Stimulated activated CD8-positive, alpha-beta memory T cell treated with anti-CD3 and anti-CD28 coated beads, Interleukin-4, amount 100 ng/mL, for 4 hours (primary cell): ENCODE results near the gene BTN2A1.
"Not testable (repeated sequence)": the region's sequence is repeated elsewhere in the genome, so short reads cannot be mapped to it uniquely, and the experiment has no call there.

Source experiments
- DNase-seq, 2 donors: peaks; one replicate each; pipeline ENCODE4 v3.0.0-alpha.2; 2020; ENCODE audit warnings: low read depth in 2 of 2, low spot score in 1 of 2

Gene BTN2A1

DNA sequence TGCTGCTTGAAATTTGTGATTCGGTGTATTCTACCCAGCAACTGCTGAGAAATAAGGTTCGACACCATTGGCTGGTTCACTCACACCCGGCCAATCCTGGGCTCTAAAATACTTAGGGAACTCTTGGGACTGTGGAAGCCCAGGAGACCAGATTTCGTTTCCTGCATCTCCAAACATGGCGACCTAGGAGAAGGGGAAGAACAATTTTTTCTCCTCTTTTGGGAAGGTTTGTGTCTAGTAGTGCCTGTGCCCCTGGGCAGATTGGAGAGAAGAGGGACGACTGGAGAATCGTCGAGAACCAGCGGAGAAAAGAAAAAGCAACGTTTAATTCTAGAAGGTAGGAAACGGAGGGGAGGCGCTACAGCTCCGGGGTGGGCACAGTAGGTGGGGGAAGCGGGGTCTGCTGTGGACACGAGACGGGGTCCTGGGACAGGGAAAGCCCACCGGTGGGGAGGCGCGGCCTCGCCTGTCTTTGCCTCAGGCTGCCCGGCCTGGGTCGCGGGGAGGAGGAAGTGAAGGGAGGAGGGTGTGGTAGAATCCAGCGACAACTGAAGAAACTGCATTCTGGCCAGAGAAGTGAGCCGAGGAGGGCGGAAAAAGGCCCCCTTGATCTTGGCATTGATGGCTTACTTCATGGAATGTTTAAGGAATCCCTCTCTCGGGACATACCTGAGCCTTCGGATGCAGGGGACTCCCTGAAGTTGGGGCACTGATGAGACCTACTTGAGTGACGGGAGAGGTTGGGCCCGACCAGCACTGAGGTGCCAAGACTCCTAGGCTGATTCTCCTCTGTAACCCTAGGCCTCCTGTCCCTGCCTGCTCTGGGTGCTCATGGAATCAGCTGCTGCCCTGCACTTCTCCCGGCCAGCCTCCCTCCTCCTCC is at the start of gene BTN2A1:
Gene BTN2A1 (plus strand): TSS at position 150 of the 883 bp plus-strand sequence. CDS start 682 bp downstream, at position 832.
- peak; percentile 31 to 33 for DNase-seq

DNA sequence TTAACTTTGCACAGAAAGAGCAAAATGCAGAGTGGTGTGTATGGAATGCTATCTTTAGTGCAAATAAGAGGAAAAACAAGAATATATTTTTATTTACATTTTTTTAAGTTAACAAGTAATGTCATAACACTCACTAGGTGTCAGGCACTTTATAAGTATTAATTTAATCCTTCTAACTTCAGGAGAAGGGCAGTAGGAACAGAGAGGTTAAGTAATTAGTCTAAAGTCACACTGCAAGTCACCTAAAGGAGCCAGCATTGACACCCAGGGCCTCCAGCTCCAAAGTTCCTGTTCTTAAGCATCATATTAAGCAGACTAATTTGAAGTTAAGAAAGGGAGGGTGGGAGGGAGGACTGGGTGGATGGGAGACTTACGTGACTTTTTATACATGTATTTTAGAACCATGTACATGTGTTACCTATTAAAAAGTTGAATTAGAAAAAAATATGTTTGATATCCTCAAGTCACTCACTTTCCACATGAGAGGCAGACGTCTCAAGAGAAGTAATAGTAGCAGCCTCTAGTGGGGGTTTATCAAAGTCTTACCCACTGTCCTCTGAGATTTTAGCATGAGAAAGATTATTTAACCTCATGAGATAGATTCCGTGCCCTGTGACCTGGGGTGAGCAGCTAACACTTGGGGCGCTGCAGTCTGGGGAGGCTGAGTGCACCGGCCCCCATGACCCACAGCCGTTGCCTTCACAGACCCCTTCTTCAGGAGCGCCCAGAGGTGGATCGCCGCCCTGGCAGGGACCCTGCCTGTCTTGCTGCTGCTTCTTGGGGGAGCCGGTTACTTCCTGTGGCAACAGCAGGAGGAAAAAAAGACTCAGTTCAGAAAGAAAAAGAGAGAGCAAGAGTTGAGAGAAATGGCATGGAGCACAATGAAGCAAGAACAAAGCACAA is 48.7 kb upstream of the BTN2A1 start:
- no peak for DNase-seq

DNA sequence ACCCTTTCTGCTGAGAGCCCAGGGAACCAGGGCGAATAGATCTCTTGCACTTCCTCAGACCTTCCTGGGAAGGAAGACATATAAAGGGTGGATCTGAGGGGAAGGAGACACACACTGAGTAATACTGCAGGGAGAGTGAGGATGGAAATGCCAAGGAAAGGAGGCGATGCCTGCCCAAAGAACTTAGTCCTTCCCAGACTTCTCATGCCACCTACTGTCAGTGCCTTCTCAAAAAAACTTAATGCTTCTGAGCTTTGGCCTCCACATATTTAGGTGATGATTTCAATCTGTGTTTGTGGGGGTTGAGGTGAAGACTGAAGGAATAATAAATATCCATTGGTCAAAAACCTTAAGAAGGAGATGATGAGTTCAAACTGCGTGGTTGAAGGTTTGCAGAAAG is 46.0 kb upstream of the BTN2A1 start:
- DNase-seq = no peak

GRCh38 chr6:26412228-26412627 is 45.5 kb upstream of the BTN2A1 start:
- DNase-seq = no peak

- no peak for DNase-seq
These were observed 44.8 kb upstream of the BTN2A1 start for GRCh38 chr6:26412954-26413353.

DNA sequence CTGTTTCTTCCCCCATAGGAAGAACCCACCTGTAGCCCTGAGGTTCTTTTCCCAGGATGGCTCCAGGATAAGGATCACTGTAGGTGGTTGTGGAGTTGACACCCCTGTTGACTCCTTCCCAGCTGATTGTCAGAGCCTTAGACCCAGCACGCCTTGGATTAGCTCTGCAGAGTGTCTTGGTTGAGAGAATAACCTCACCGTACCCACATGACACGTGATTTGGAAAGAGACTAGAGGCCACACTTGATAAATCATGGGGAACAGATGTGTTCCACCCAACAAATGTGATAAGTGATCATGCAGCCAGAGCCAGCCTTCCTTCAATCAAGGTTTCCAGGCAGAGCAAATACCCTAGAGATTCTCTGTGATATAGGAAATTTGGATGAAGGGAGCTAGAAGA is 43.5 kb upstream of the BTN2A1 start:
- DNase-seq = no peak

GRCh38 chr6:26415036-26415614 is 42.6 kb upstream of the BTN2A1 start:
- no peak for DNase-seq

- DNase-seq = no peak
These were observed 42.0 kb upstream of the BTN2A1 start for GRCh38 chr6:26415791-26416190.

GRCh38 chr6:26416288-26416687 is 41.5 kb upstream of the BTN2A1 start:
- DNase-seq = no peak

GRCh38 chr6:26418077-26418476 is 39.7 kb upstream of the BTN2A1 start:
- DNase-seq = not testable (repeated sequence)

DNA sequence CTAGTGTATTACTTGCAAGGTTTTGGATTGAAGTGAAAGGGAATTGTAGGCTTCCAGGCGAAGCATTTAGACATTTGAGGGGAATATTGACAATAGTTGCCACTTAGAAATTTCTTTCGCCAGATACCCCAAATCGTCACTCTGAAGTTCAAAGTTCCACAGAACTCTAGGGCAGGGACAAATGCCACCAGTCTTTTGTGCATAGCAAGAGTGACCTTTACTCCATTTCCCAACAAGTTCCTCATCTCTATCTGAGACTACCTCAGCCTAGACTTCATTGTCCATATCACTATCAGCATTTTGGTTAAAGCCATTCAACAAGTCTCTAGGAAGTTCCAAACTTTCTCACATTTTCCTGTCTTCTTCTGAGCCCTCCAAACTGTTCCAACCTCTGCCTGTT is 39.0 kb upstream of the BTN2A1 start:
- not testable (repeated sequence) for DNase-seq

DNA sequence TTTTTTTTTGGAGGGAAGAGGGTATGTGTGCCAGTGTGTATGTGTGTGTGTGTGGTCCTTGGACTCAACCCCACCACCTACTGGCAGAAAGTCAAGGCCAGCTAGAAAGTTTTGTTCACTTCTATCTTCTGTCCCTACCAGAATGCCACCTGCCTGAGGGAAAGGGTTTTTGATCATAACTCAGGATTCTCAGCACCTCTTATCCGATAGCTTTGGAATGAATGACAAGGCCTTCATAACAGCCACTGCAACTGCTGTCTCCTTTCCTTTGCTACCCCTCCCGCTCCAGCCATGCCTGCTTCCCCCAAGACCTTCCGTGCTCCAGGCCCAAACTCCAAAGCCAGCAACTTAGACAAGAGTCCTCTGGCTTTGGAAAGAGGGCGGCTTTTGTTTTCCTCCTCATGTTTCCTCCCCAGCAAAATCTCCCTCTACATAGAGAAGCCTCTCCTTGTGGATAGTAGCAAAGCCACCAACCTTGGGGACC is 37.0 kb upstream of the BTN2A1 start:
- DNase-seq = no peak

DNA sequence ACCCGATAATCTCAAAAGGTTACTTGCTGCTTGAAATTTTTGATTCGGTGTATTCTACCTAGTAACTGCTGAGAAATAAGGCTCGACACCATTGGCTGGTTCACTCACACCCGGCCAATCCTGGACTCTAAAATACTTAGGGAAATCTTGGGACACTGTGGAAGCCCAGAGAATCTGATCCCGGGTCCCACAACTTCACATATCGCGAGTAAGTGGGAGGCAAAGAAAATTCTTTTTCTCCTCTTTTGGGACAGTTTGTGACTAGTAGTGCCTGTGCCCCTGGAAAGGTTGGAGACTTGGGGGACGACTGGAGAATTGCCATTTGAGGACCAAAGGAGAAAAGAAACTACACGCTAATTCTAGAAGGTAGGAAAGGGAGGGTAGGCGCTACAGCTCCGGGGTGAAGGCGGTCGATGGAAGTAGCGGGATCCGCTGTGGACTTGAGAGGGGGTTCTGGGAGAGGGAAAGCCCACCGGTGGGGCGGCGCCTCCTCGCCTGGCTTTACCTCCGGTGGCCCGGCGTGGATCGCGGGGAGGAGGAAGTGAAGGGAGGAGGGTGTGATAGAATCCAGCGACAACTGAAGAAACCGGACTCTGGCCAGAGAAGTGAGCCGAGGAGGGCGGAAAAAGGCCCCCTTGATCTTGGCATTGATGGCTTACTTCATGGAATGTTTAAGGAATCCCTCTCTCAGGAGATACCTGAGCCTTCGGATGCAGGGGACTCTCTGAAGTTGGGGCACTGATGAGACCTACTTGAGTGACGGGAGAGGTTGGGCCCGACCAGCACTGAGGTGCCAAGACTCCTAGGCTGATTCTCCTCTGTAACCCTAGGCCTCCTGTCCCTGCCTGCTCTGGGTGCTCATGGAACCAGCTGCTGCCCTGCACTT is 36.3 kb upstream of the BTN2A1 start:
- DNase-seq = no peak

DNA sequence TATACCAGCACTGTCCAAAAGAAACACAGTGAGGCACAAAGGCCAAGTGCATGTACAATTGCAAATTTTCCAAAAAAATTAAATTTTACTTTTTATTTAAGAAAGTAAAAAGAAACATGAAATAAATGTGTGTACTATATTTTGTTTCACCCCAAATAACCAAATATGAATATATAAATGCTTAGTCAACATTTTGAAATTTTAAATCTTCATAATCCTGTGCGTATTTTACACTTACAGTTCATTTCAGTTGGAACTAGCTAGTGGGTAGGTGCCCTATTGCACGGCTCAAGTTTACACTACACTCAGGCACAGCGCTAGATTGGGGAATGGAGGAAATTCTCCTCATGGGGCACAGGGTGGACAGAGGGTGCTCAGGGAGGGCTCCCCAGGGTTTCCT is 35.4 kb upstream of the BTN2A1 start:
- DNase-seq = no peak

GRCh38 chr6:26426691-26427450 is 30.9 kb upstream of the BTN2A1 start:
- DNase-seq = no peak

GRCh38 chr6:26427451-26427809 is 30.3 kb upstream of the BTN2A1 start:
- DNase-seq = no peak

- DNase-seq = no peak
These were observed 29.5 kb upstream of the BTN2A1 start for GRCh38 chr6:26428206-26428605.

DNA sequence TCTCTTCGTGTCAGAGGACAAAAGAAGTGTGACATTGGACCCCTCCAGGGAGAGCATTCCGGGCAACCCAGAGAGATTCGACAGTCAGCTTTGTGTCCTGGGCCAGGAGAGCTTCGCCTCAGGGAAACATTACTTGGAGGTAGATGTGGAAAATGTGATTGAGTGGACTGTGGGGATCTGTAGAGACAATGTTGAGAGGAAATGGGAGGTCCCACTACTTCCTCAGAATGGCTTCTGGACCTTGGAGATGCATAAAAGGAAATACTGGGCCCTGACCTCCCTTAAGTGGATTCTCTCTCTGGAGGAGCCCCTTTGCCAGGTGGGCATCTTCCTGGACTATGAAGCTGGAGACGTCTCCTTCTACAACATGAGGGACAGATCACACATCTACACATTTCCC is 27.0 kb upstream of the BTN2A1 start:
- no peak for DNase-seq

GRCh38 chr6:26431258-26432172 is 26.2 kb upstream of the BTN2A1 start:
- no peak for DNase-seq
